CD8-positive, alpha-beta memory T cell (primary cell): ENCODE results near the gene SSPN. TPM values are rescaled to one million over a fixed set of nuclear protein-coding genes. Genes with fewer than 3 reads are reported as not detected.

Source experiments
- CTCF ChIA-PET: fragments of 350-600 bp; sonication (Branson Sonifier 250); formaldehyde crosslinking; loops from one replicate; lab custom pipeline; 2021; ENCODE audit warnings: antibody characterized with exemption; lab: Charles Lee
- POLR2A ChIA-PET: fragments of 350-600 bp; sonication (Branson Sonifier 250); formaldehyde crosslinking; loops from one replicate; lab custom pipeline; 2021; ENCODE audit warnings: antibody characterized with exemption; lab: Charles Lee
- DNase-seq, 5 donors: peaks; one replicate each; pipeline versions ENCODE4 v3.0.0 to v3.0.0-alpha.2; 2020 to 2022; ENCODE audit warnings: mixed read lengths in 1 of 5
- H3K27ac ChIP-seq: one replicate; pipeline ENCODE4 v1.7.0; 2013; ENCODE audit warnings: low read depth, mild to moderate bottlenecking, low read length, moderate library complexity
- H3K27me3 ChIP-seq: 2 replicates; pipeline ENCODE4 v1.7.0; 2013; ENCODE audit warnings: low read length, mild to moderate bottlenecking; ENCODE audit not compliant: insufficient read depth, poor library complexity, severe bottlenecking
- H3K36me3 ChIP-seq: 2 replicates; pipeline ENCODE4 v1.7.0; 2013; ENCODE audit warnings: mild to moderate bottlenecking, low read length, moderate library complexity; ENCODE audit not compliant: insufficient read depth
- H3K4me1 ChIP-seq: 2 replicates; pipeline ENCODE4 v1.7.0; 2013; ENCODE audit warnings: mild to moderate bottlenecking, low read length, moderate library complexity; ENCODE audit not compliant: insufficient read depth
- H3K4me3 ChIP-seq: 2 replicates; pipeline ENCODE4 v1.7.0; 2013; ENCODE audit warnings: mild to moderate bottlenecking, low read length
- H3K9me3 ChIP-seq: 2 replicates; pipeline ENCODE4 v1.7.0; 2013; ENCODE audit warnings: mild to moderate bottlenecking, low read length
- H3K27ac Mint-ChIP-seq, 8 donors: one replicate each; pipeline ENCODE4 v1.8.0; 2020 to 2021; ENCODE audit warnings: mixed read lengths in 8 of 8, mild to moderate bottlenecking in 6 of 8, inconsistent platforms in 3 of 8, moderate library complexity in 3 of 8
- H3K27me3 Mint-ChIP-seq, 2 donors: one replicate each; pipeline ENCODE4 v1.8.0; 2020 to 2021; ENCODE audit warnings: mixed read lengths in 2 of 2, mild to moderate bottlenecking in 1 of 2, moderate library complexity in 1 of 2
- H3K36me3 Mint-ChIP-seq, 3 donors: one replicate each; pipeline ENCODE4 v1.8.0; 2020 to 2021; ENCODE audit warnings: mixed read lengths in 3 of 3, inconsistent platforms in 1 of 3, mild to moderate bottlenecking in 1 of 3
- H3K4me1 Mint-ChIP-seq, 3 donors: one replicate each; pipeline ENCODE4 v1.8.0; 2020 to 2021; ENCODE audit warnings: mixed read lengths in 3 of 3, inconsistent platforms in 1 of 3, mild to moderate bottlenecking in 1 of 3
- H3K4me3 Mint-ChIP-seq, 7 donors: one replicate each; pipeline ENCODE4 v1.8.0; 2020 to 2021; ENCODE audit warnings: mixed read lengths in 7 of 7, mild to moderate bottlenecking in 6 of 7, moderate library complexity in 4 of 7, inconsistent platforms in 2 of 7
- H3K9me3 Mint-ChIP-seq, 5 donors: one replicate each; pipeline ENCODE4 v1.8.0; 2020 to 2022; ENCODE audit warnings: mixed read lengths in 5 of 5, mild to moderate bottlenecking in 3 of 5, moderate library complexity in 2 of 5, inconsistent platforms in 1 of 5
- polyA plus RNA-seq: library from polyadenylated mRNA; unstranded; fragments of 300-500 nt; fragmentation: Illumina TruSeq; gene quantifications from one replicate; pipeline ENCODE4 v1.2.3, GENCODE V29; 2021
- total RNA-seq, 2 experiments: library from RNA; stranded (reverse); gene quantifications; one replicate each; pipeline ENCODE4 v1.2.3, GENCODE V29; 2021

Gene SSPN
- total and polyA plus RNA-seq, 3 experiments from 2014 or later: not detected

DNA sequence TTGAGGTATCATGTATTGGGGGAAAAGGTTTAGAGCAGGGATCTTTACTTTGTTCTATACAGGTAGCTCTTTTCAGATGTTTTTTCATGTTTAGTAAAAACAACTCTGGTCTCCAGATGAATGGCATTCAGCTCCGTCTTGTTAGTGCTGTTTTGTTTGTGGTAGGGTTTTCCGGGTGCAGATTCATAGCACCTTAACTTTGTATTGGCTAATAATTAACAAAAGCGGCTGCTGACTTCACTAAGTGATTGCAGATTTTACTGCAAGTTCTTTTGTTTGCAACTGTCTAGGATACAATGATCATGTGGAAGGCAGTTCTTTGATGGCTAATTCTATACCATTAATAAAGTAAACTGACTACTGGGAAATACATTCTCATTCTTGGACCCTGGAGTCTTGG, 38.4 kb upstream of the SSPN start:
- Mint-ChIP-seq H3K27me3 (peaks cover 6 to 37% of the 10 kb centered on the region in 2 donors), H3K9me3 (peaks cover 0 to 4% (median 0%) of the 10 kb centered on the region in 5 donors), H3K36me3 (no peaks in the 10 kb centered on the region), H3K4me1 (no peaks in the 10 kb centered on the region), H3K4me3 (no peak overlapping the region), H3K27ac (no peak overlapping the region)
- Histone ChIP-seq H3K27me3 (no peaks in the 10 kb centered on the region), H3K4me1 (no peaks in the 10 kb centered on the region), H3K4me3 (no peak overlapping the region), H3K36me3 (no peaks in the 10 kb centered on the region), H3K9me3 (no peaks in the 10 kb centered on the region), H3K27ac (no peak overlapping the region)
- no peak for DNase-seq
- CTCF ChIA-PET: no interaction called here
- POLR2A ChIA-PET: no interaction called here

DNA sequence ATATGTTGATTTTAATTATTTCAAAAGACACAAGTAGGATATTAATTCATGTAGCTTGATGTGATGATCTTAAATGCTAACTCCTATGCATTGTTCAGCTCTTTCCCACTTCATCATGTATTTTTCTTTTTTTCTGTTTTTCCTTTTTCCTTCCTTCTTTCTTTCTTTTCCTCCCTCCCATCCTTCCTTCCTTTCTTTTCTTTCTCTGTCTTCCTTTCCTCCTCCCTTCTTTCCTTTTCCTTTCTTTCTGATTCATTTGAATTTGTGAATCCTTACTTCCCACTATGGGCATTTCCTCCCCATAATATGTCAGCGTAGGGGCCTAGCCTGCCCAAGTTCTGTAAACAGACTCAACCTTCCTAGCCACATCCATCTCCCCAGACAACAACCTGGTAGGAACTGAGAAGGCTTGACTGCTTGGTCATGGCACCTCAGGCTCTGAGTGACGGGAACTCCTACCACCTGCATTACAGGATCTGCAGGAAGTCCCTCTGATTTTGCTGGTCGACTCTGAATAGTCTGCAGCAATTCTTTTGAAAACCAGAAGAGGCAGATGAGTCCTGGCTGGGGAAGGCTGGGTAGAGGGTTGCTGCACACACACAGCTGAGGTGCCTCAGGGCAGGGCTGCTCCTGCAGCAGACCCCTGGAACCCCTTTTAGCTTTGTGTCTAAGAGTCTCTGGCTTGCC, 37.2 kb upstream of the SSPN start:
- Histone ChIP-seq H3K4me1 (no peaks in the 10 kb centered on the region), H3K4me3 (no peak overlapping the region), H3K9me3 (no peaks in the 10 kb centered on the region), H3K36me3 (no peaks in the 10 kb centered on the region), H3K27ac (no peak overlapping the region), H3K27me3 (no peaks in the 10 kb centered on the region)
- Mint-ChIP-seq H3K9me3 (peaks cover 0 to 2% (median 0%) of the 10 kb centered on the region in 5 donors), H3K4me1 (no peaks in the 10 kb centered on the region), H3K36me3 (no peaks in the 10 kb centered on the region), H3K4me3 (no peak overlapping the region), H3K27me3 (peaks cover 6 to 36% of the 10 kb centered on the region in 2 donors), H3K27ac (no peak overlapping the region)
- DNase-seq: no peak
- ChIA-PET CTCF (no interaction called here), POLR2A (no interaction called here)

DNA sequence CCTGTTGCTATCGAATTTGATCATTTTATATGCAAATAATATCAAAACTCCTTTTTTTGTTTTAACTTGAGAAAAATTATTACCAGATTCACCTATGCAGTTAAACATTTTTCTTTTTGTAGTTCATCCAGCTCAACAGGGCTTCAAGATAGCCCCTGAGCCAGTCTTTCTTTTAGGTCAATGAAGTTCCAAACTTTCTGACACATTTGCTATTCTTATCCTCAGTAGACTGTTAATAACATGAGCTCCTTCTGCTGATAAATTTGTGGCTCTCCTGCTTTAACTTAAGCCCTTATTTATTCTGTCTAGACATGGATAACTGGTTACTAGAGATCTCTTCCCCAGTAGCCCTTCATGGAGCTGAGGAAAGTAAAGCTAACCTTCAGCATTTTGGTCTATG, 33.2 kb upstream of the SSPN start:
- DNase-seq: no peak
- no peak overlapping the region for H3K4me3 ChIP-seq
- no peak overlapping the region for H3K27ac ChIP-seq
- H3K4me1 ChIP-seq: no peaks in the 10 kb centered on the region
- no peaks in the 10 kb centered on the region for H3K36me3 ChIP-seq
- Mint-ChIP-seq H3K9me3 (peaks cover 0 to 2% (median 0%) of the 10 kb centered on the region in 5 donors), H3K27ac (no peak overlapping the region), H3K4me1 (no peaks in the 10 kb centered on the region), H3K27me3 (peaks cover 4 to 44% of the 10 kb centered on the region in 2 donors), H3K4me3 (no peak overlapping the region), H3K36me3 (no peaks in the 10 kb centered on the region)
- POLR2A ChIA-PET: no interaction called here
- CTCF ChIA-PET: no interaction called here
- H3K27me3 ChIP-seq: no peaks in the 10 kb centered on the region
- no peaks in the 10 kb centered on the region for H3K9me3 ChIP-seq

DNA sequence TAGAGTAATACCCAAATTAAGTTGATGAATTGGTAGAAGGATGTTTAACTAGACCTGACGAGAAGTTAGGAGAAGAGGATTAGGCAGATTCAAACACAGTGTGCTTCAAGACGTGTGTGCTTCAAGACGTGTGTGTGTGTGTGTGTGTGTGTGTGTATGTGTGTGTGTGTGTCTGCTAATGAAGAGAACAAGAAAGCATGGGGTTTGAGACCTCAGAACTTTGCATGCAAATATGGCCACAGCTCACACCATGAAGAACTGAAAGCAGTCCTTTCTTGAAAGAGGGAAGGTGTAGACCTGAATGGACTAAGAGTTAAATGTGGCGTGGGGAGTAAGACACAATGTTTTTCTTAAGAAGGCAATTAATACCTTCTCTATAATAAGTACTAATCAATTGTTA, 32.5 kb upstream of the SSPN start:
- no peak for DNase-seq
- no peak overlapping the region for H3K27ac Mint-ChIP-seq
- H3K4me1 ChIP-seq: no peaks in the 10 kb centered on the region
- CTCF ChIA-PET: no interaction called here
- no peaks in the 10 kb centered on the region for H3K27me3 ChIP-seq
- H3K4me1 Mint-ChIP-seq: no peaks in the 10 kb centered on the region
- H3K4me3 Mint-ChIP-seq: no peak overlapping the region
- H3K4me3 ChIP-seq: no peak overlapping the region
- no peaks in the 10 kb centered on the region for H3K36me3 ChIP-seq
- no peak overlapping the region for H3K27ac ChIP-seq
- no peaks in the 10 kb centered on the region for H3K36me3 Mint-ChIP-seq
- H3K9me3 Mint-ChIP-seq: peaks cover 0 to 2% (median 0%) of the 10 kb centered on the region in 5 donors
- peaks cover 8 to 50% of the 10 kb centered on the region in 2 donors for H3K27me3 Mint-ChIP-seq
- H3K9me3 ChIP-seq: no peaks in the 10 kb centered on the region
- POLR2A ChIA-PET: no interaction called here

DNA sequence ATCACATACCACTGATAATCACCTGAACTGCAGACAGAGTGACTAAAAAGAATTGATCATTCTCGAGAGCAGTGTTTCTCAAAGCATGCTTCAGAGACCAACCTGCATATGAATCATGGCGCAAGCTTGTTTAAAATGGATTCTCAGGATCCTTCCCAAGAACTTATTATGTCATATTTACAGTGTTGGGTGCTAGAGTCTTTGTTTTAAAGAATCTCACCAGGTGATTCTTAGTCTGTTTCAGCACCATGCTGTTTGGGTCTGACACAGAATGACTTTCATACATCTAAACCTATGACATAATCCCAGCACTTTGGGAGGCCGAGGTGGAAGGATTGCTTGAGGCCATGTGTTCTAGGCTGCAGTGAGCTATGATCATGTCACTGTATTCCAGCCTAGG, 31.3 kb upstream of the SSPN start:
- H3K4me1 ChIP-seq: no peaks in the 10 kb centered on the region
- POLR2A ChIA-PET: no interaction called here
- H3K27me3 ChIP-seq: no peaks in the 10 kb centered on the region
- no peak for DNase-seq
- H3K4me3 Mint-ChIP-seq: no peak overlapping the region
- no peaks in the 10 kb centered on the region for H3K36me3 Mint-ChIP-seq
- H3K27ac ChIP-seq: no peak overlapping the region
- H3K4me1 Mint-ChIP-seq: no peaks in the 10 kb centered on the region
- H3K27me3 Mint-ChIP-seq: peaks cover 9 to 55% of the 10 kb centered on the region in 2 donors
- H3K4me3 ChIP-seq: no peak overlapping the region
- no peak overlapping the region for H3K27ac Mint-ChIP-seq
- CTCF ChIA-PET: no interaction called here
- H3K9me3 ChIP-seq: no peaks in the 10 kb centered on the region
- no peaks in the 10 kb centered on the region for H3K36me3 ChIP-seq
- H3K9me3 Mint-ChIP-seq: peaks cover 0 to 2% (median 0%) of the 10 kb centered on the region in 5 donors

DNA sequence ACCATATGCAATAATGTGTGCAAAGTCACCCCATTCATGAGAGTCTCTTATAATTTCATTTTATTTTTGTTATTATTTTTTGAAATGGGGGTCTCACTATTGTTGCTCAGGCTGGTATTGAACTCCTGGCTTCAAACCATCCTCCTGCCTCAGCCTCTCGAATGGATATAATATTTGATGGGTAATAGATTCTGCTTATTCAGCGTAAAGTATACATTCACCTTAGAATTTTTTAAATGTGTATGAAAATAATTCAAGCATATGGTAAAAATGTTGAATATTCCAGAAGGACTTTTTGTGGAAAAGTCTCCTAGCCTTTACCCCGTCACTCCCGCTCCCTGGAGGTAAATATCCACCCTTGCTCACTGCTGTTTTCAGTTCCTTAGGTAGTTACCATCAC, 23.4 kb upstream of the SSPN start:
- no peaks in the 10 kb centered on the region for H3K9me3 ChIP-seq
- no peak overlapping the region for H3K4me3 Mint-ChIP-seq
- no peaks in the 10 kb centered on the region for H3K27me3 ChIP-seq
- no peaks in the 10 kb centered on the region for H3K4me1 ChIP-seq
- CTCF ChIA-PET: no interaction called here
- no peak for DNase-seq
- H3K4me1 Mint-ChIP-seq: no peaks in the 10 kb centered on the region
- H3K36me3 Mint-ChIP-seq: no peaks in the 10 kb centered on the region
- no peak overlapping the region for H3K27ac Mint-ChIP-seq
- no peak overlapping the region for H3K27ac ChIP-seq
- H3K9me3 Mint-ChIP-seq: peaks cover 0 to 2% (median 0%) of the 10 kb centered on the region in 5 donors
- POLR2A ChIA-PET: no interaction called here
- peaks cover 6 to 34% of the 10 kb centered on the region in 2 donors for H3K27me3 Mint-ChIP-seq
- no peaks in the 10 kb centered on the region for H3K36me3 ChIP-seq
- no peak overlapping the region for H3K4me3 ChIP-seq

DNA sequence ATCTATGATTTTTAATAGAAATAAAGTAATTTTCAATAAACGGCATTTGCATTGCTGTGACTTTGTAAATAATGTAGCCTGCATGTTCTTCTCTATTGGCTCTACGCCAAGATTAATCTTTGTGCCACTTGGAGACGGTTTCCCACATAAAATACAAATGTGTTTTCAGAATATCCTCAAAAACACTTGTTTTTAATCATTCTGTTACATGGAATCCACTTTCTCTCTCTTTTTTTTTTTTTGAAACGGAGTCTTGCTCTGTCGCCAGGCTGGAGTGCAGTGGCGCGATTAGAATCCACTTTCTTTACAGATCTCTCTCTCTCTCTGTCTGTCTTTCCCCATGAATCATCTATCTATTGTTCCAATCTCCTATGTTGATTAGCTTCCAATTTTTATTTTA, 22.8 kb upstream of the SSPN start:
- ChIA-PET CTCF (no interaction called here), POLR2A (no interaction called here)
- Mint-ChIP-seq H3K27ac (no peak overlapping the region), H3K9me3 (peaks cover 0 to 2% (median 0%) of the 10 kb centered on the region in 5 donors), H3K27me3 (peaks cover 6 to 29% of the 10 kb centered on the region in 2 donors), H3K36me3 (no peaks in the 10 kb centered on the region), H3K4me1 (no peaks in the 10 kb centered on the region), H3K4me3 (no peak overlapping the region)
- H3K27ac ChIP-seq: no peak overlapping the region
- no peaks in the 10 kb centered on the region for H3K36me3 ChIP-seq
- DNase-seq: no peak
- no peak overlapping the region for H3K4me3 ChIP-seq
- H3K27me3 ChIP-seq: no peaks in the 10 kb centered on the region
- no peaks in the 10 kb centered on the region for H3K9me3 ChIP-seq
- H3K4me1 ChIP-seq: no peaks in the 10 kb centered on the region

DNA sequence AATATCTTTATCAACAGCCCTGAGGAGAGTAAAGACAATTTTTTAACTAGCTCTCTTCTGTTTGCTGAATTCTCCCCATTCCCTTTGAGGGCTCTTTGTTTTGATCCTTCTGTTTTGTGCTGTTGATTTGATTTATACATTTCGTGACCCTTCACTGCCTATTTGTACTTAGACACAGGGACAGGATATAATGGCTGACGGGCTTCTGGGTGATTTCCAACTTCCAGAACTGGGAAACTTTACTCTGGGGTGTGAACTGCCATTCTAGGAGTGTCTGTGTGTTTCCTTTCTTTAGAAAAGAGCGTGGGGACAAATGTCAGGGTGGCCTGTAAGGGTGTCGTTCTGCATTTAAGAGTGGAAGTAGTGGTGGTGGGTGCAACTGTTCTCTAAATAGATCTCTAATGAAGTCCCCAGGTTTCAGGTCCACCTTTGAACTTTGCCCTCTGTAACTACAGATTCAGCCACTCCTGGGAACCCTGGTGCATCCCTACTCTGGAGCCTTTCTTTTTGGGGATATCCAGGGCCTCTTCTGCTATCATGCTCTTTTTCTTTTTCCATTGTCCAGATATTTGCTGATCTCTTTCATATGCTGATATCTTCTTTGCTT, 22.3 kb upstream of the SSPN start:
- ChIA-PET POLR2A (no interaction called here), CTCF (no interaction called here)
- H3K4me1 ChIP-seq: no peaks in the 10 kb centered on the region
- no peak overlapping the region for H3K4me3 Mint-ChIP-seq
- H3K27me3 Mint-ChIP-seq: peaks cover 1 to 26% of the 10 kb centered on the region in 2 donors
- no peak overlapping the region for H3K27ac Mint-ChIP-seq
- H3K36me3 Mint-ChIP-seq: no peaks in the 10 kb centered on the region
- H3K4me3 ChIP-seq: no peak overlapping the region
- no peaks in the 10 kb centered on the region for H3K27me3 ChIP-seq
- H3K9me3 Mint-ChIP-seq: peaks cover 0 to 2% (median 0%) of the 10 kb centered on the region in 5 donors
- no peaks in the 10 kb centered on the region for H3K4me1 Mint-ChIP-seq
- no peaks in the 10 kb centered on the region for H3K9me3 ChIP-seq
- DNase-seq: no peak
- no peak overlapping the region for H3K27ac ChIP-seq
- H3K36me3 ChIP-seq: no peaks in the 10 kb centered on the region
